GM12892 (cell line): ENCODE measurements around the gene GLDC.

Experiments used
- POLR2A ChIP-seq: IDR thresholded peaks from 2 replicates; pipeline ENCODE4 v1.6.1; 2011; ENCODE audit warnings: low read depth, low read length, control low read depth
- POLR2AphosphoS5 ChIP-seq: IDR thresholded peaks from 2 replicates; pipeline ENCODE4 v1.6.1; 2011; ENCODE audit warnings: low read depth, low read length, control low read depth
- TAF1 ChIP-seq: IDR thresholded peaks from 2 replicates; pipeline ENCODE4 v1.6.1; 2011; ENCODE audit warnings: low read depth, mild to moderate bottlenecking, control low read depth, low read length, borderline replicate concordance

DNA sequence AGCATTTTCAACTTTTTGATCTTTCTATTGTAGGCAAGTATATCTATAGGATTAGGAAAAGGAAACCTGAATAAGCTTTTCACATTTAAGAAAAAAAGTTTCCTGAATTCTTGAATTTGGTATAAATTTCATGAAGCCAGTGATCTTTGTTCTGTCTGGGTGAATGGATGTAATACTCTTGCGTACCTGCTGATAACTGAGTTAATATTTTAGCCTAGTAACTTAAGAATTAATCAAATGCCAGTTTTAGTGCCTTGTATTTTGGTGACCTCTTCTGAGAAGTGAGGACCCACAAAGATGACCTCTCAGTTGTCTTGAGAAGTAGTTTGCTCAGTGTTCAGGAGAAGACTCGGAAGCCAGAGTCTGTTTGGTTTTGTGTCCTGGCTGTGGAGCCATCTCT lies 154.7 kb downstream of the GLDC start:
- TF ChIP-seq POLR2A = no peak
- TF ChIP-seq POLR2AphosphoS5 = no peak
- TF ChIP-seq TAF1 = no peak
